ENCODE data around the gene PRKCG. TPM values are rescaled to one million over a fixed set of nuclear protein-coding genes. Genes with fewer than 3 reads are reported as not detected.
A peak's percentile ranks its signal among the peaks of the same experiment; 100 is the strongest.

Gene PRKCG
- polyA plus RNA-seq, 3 donors: 0.01 TPM; not detected in 2

GRCh38 chr19:53865918-53866864 is 15.8 kb upstream of the PRKCG start:
- Histone ChIP-seq H3K4me2 (replicated peaks; ENCODE audit: extremely low read depth, low read length, poor library complexity, severe bottlenecking) (peak overlapping the region; percentile 85), H3K9me3 (replicated peaks in 1 of 2; ENCODE audit: control insufficient read depth in 1 of 2, insufficient read depth in 1 of 2, low read length in 2 of 2) (no peaks in the 10 kb centered on the region), H3K9ac (ENCODE audit: insufficient read depth, low read length, poor library complexity, severe bottlenecking) (peak overlapping the region; percentile 90), H3K36me3 (replicated peaks in 1 of 2; ENCODE audit: control insufficient read depth in 1 of 2, insufficient read depth in 2 of 2, low read length in 2 of 2) (no peaks in the 10 kb centered on the region), H3K27me3 (ENCODE audit: control insufficient read depth in 2 of 2, insufficient read depth in 2 of 2, low read length in 2 of 2) (no peaks in the 10 kb centered on the region), H3K4me3 (replicated peaks in 1 of 3; ENCODE audit: low read depth in 2 of 3, low read length in 3 of 3) (peak overlapping the region; percentile 21 to 69 (median 32)), H3K4me1 (ENCODE audit: control insufficient read depth in 1 of 2, insufficient read depth in 2 of 2, low read length in 2 of 2) (peaks cover 34 to 39% of the 10 kb centered on the region in 2 donors), H2AFZ (ENCODE audit: insufficient read depth, low read depth, low read length, poor library complexity, severe bottlenecking) (peak overlapping the region; percentile 55), H4K20me1 (ENCODE audit: insufficient read depth, low read length) (peaks cover 24% of the 10 kb centered on the region), H3K27ac (ENCODE audit: low read depth in 1 of 2, low read length in 2 of 2) (peak overlapping the region; percentile 99), H3K79me2 (ENCODE audit: insufficient read depth, low read length) (peaks cover 33% of the 10 kb centered on the region)
- WGBS (ENCODE audit: insufficient coverage): 5% methylated on average over 49 of the region's 50 CpGs
- Mint-ChIP-seq H3K9me3 (peaks cover 0 to 10% (median 1%) of the 10 kb centered on the region in 7 donors), H3K4me3 (peak overlapping the region; percentile 91 to 99), H3K36me3 (peaks cover 5 to 8% of the 10 kb centered on the region in 2 donors), H3K4me1 (peaks cover 38% of the 10 kb centered on the region), H3K27ac (peak overlapping the region; percentile 96 to 100 (median 99)), H3K27me3 (ENCODE audit: low read depth in 3 of 3) (peaks cover 2 to 21% (median 16%) of the 10 kb centered on the region in 3 donors)
- TF ChIP-seq CTCF (IDR thresholded peaks at IDR 0.05): no peak
- DNase-seq: peak; percentile 82 to 89 (median 82)
- intact Hi-C loops (cut with micrococcal nuclease): loop anchor here in 1 of 2 donors (1.0 to 2.0 kb wide), 2 partner anchors 14 to 23 kb away; no protein-coding TSS in a partner anchor

GRCh38 chr19:53866865-53867224 is 15.2 kb upstream of the PRKCG start:
- H3K27me3 ChIP-seq (ENCODE audit: control insufficient read depth in 2 of 2, insufficient read depth in 2 of 2, low read length in 2 of 2): no peaks in the 10 kb centered on the region
- Mint-ChIP-seq H3K27ac (peak overlapping the region; percentile 96 to 100 (median 99)), H3K36me3 (peaks cover 10 to 14% of the 10 kb centered on the region in 2 donors), H3K4me3 (peak overlapping the region; percentile 91 to 99), H3K4me1 (peaks cover 44% of the 10 kb centered on the region), H3K9me3 (peaks cover 0 to 10% (median 1%) of the 10 kb centered on the region in 7 donors), H3K27me3 (ENCODE audit: low read depth in 3 of 3) (peaks cover 2 to 21% (median 19%) of the 10 kb centered on the region in 3 donors)
- no peaks in the 10 kb centered on the region for H3K36me3 ChIP-seq (replicated peaks in 1 of 2; ENCODE audit: control insufficient read depth in 1 of 2, insufficient read depth in 2 of 2, low read length in 2 of 2)
- peak overlapping the region; percentile 90 for H3K9ac ChIP-seq (ENCODE audit: insufficient read depth, low read length, poor library complexity, severe bottlenecking)
- no peaks in the 10 kb centered on the region for H3K9me3 ChIP-seq (replicated peaks in 1 of 2; ENCODE audit: control insufficient read depth in 1 of 2, insufficient read depth in 1 of 2, low read length in 2 of 2)
- intact Hi-C loops (cut with micrococcal nuclease): loop anchor here in 1 of 2 donors (2.0 kb wide), 1 partner anchor 24 kb away; no protein-coding TSS in a partner anchor
- TF ChIP-seq CTCF (IDR thresholded peaks at IDR 0.05): no peak
- peak in 1 of 3 donors; percentile 23 for DNase-seq
- peak overlapping the region; percentile 99 for H3K27ac ChIP-seq (ENCODE audit: low read depth in 1 of 2, low read length in 2 of 2)
- H3K4me1 ChIP-seq (ENCODE audit: control insufficient read depth in 1 of 2, insufficient read depth in 2 of 2, low read length in 2 of 2): peaks cover 40 to 46% of the 10 kb centered on the region in 2 donors
- H3K79me2 ChIP-seq (ENCODE audit: insufficient read depth, low read length): peaks cover 38% of the 10 kb centered on the region
- peak overlapping the region; percentile 85 for H3K4me2 ChIP-seq (replicated peaks; ENCODE audit: extremely low read depth, low read length, poor library complexity, severe bottlenecking)
- WGBS (ENCODE audit: insufficient coverage): 61% methylated on average over 12 of the region's 14 CpGs
- no peak overlapping the region for H2AFZ ChIP-seq (ENCODE audit: insufficient read depth, low read depth, low read length, poor library complexity, severe bottlenecking)
- peaks cover 30% of the 10 kb centered on the region for H4K20me1 ChIP-seq (ENCODE audit: insufficient read depth, low read length)
- H3K4me3 ChIP-seq (replicated peaks in 1 of 3; ENCODE audit: low read depth in 2 of 3, low read length in 3 of 3): peak overlapping the region; percentile 23 to 69 (median 43)

All from CD14-positive monocyte (primary cell).